Activated CD4-positive, alpha-beta T cell treated with anti-CD3 and anti-CD28 coated beads, Interleukin-2, amount 50 U/mL, for 4 hours (primary cell): ENCODE results near the gene POFUT2.
"Not testable (repeated sequence)": the region's sequence is repeated elsewhere in the genome, so short reads cannot be mapped to it uniquely, and the experiment has no call there.

Source experiments
- DNase-seq, 2 experiments: peaks; one replicate each; pipeline ENCODE4 v3.0.0-alpha.2; 2020

POFUT2 gene

GRCh38 chr21:45326169-45326851, 38.6 kb upstream of the POFUT2 start:
- DNase-seq, result no peak

GRCh38 chr21:45325206-45326168, 37.8 kb upstream of the POFUT2 start:
- no peak for DNase-seq

GRCh38 chr21:45324489-45325205, 37.0 kb upstream of the POFUT2 start:
- no peak for DNase-seq

- no peak for DNase-seq
Measured at GRCh38 chr21:45323487-45324311, 36.0 kb upstream of the POFUT2 start.

- DNase-seq, result no peak
Measured at GRCh38 chr21:45322960-45323461, 35.3 kb upstream of the POFUT2 start.

- DNase-seq, result peak; percentile 8 to 18
Measured at GRCh38 chr21:45322231-45322959, 34.7 kb upstream of the POFUT2 start.

GRCh38 chr21:45320261-45321025, 32.7 kb upstream of the POFUT2 start:
- no peak for DNase-seq

GRCh38 chr21:45319461-45320211, 31.9 kb upstream of the POFUT2 start:
- DNase-seq, result no peak

- DNase-seq, result no peak
Measured at GRCh38 chr21:45318556-45319404, 31.1 kb upstream of the POFUT2 start.

GRCh38 chr21:45318146-45318555, 30.5 kb upstream of the POFUT2 start:
- no peak for DNase-seq

GRCh38 chr21:45317398-45318145, 29.9 kb upstream of the POFUT2 start:
- DNase-seq, result no peak

- DNase-seq, result no peak
Measured at GRCh38 chr21:45316871-45317397, 29.2 kb upstream of the POFUT2 start.

- DNase-seq, result not testable (repeated sequence)
Measured at GRCh38 chr21:45315676-45316470, 28.2 kb upstream of the POFUT2 start.

GRCh38 chr21:45313682-45314081, 26.0 kb upstream of the POFUT2 start:
- DNase-seq, result no peak

GRCh38 chr21:45313015-45313414, 25.3 kb upstream of the POFUT2 start:
- no peak for DNase-seq

- no peak for DNase-seq
Measured at GRCh38 chr21:45312296-45312695, 24.6 kb upstream of the POFUT2 start.

- DNase-seq, result no peak
Measured at GRCh38 chr21:45310459-45310858, 22.8 kb upstream of the POFUT2 start.
